ENCODE measurements around the gene SPATA31A3.
"Not testable (repeated sequence)": the region's sequence is repeated elsewhere in the genome, so short reads cannot be mapped to it uniquely, and the experiment has no call there.

SPATA31A3 gene

GRCh38 chr9:66992450-66992849 lies at the start of gene SPATA31A3:
SPATA31A3 (minus strand) TSS chr9:66992550; CDS start chr9:66992521, 29 bp downstream.
- DNase-seq = not testable (repeated sequence)

- not testable (repeated sequence) for DNase-seq
Observed at GRCh38 chr9:66952576-66952975, 39.8 kb downstream of the SPATA31A3 start.

GRCh38 chr9:66942400-66943155 lies 49.8 kb downstream of the SPATA31A3 start:
- not testable (repeated sequence) for DNase-seq

DNA sequence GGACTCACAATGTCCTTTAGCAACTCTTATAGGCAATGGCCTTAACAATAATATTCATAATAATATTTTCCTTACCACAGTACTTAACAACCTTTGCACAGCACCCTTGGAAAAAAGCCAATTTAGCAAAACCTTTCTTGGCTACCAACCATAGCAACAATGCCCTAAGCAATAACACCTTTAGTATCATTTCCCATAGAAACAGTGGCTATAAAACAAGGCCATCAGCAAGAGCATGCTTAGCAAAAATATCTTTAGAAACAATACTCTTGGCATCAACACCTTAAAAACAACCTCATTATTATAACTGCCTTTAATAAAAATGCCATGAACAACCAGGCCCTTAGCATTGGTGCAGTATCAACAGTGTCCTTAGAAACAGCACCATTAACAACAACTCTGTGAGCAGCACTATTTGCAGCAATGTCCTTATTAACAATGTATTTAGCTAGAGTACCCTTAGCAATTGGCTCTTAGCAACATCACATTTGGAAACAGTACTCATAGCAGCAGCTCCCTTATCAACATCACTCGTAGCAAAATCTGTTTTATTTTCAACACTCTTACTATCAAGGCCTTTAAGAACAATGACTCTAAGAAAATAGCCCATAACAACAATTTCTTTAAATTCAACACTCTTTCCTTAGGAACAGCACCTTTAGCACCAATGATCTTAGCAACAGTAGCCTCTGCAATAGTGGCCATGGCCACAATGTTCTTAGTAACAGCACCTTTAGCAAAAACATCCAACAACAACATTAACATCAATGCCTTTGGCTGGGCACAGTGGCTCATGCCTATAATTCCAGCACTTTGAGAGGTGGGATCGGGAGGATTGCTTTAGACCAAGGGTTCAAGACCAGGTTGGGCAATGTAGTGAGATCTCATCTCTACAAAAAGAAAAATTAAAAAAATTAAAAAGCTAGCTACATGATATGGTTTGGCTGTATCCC lies 52.2 kb downstream of the SPATA31A3 start:
- DNase-seq = not testable (repeated sequence)

- not testable (repeated sequence) for DNase-seq
Observed at GRCh38 chr9:66938322-66938721, 54.0 kb downstream of the SPATA31A3 start.

DNA sequence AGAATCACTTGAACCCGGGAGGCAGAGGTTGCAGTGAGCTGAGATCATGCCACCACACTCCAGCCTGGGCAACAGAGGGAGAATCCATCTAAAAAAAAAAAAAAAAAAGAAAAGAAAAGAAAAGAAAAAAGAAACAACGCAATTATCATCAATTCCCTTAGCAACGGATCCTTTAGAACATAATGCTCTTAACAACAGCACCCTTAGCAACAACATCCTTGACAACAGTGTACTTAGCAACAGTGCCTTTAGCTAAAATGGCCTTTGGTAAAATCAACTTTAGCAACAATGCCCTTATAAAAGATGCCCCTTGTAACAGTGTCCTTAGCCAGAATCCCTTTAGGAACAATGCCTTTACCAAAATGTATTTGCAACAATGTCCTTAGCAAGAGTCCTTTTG lies 54.7 kb downstream of the SPATA31A3 start:
- DNase-seq = not testable (repeated sequence)
